Measurements from ENCODE around the gene PARK7. TPM values are rescaled to one million over a fixed set of nuclear protein-coding genes. Genes with fewer than 3 reads are reported as not detected.

The PARK7 gene
- total RNA-seq, 1 experiment from 2014 or later, result 370 TPM

GRCh38 chr1:7941437-7941793 is 20.1 kb upstream of the PARK7 start:
- RAD21 ChIA-PET (ENCODE audit: low non-redundant PET in 1 of 2, low total read pairs in 2 of 2, uncharacterized antibody in 2 of 2, unreplicated experiment in 2 of 2), result no interaction called here
- H3K27me3 ChIP-seq (ENCODE audit: insufficient read depth, low read length), result no peaks in the 10 kb centered on the region; the same call in 1 of the 2 replicates
- BruUV-seq (replicated peaks), result no TSS peak
- no peak overlapping the region for H3K4me3 ChIP-seq (replicated peaks in 1 of 2; ENCODE audit: low read depth in 1 of 2, low read length in 2 of 2)
- H4K20me1 ChIP-seq (ENCODE audit: insufficient read depth), result no peaks in the 10 kb centered on the region
- no peaks in the 10 kb centered on the region for H3K9me3 ChIP-seq (ENCODE audit: control insufficient read depth in 1 of 2, insufficient read depth in 1 of 2, low read depth in 1 of 2, low read length in 2 of 2)
- CTCF ChIA-PET, result no interaction called here
- H2AFZ ChIP-seq (ENCODE audit: low read depth, low read length, poor library complexity, severe bottlenecking), result no peak overlapping the region
- DNase-seq (ENCODE audit: low read depth, low spot score) (no peak), ATAC-seq (no peak)
- no peak overlapping the region for H3K9ac ChIP-seq (ENCODE audit: low read length)
- H3K27ac ChIP-seq (ENCODE audit: low read depth, low read length), result no peak overlapping the region
- H3K4me2 ChIP-seq (ENCODE audit: low read length), result peak overlapping the region; percentile 36; the same call in 1 of the 2 replicates
- TF ChIP-seq TCF7L2 (IDR thresholded peaks at IDR 0.05; ENCODE audit: borderline replicate concordance, extremely low read depth, insufficient read depth, insufficient read length) (no peak), JUND (IDR thresholded peaks at IDR 0.05) (no peak), FOSL1 (IDR thresholded peaks at IDR 0.05; ENCODE audit: low read depth) (no peak), ATF3 (IDR thresholded peaks at IDR 0.05) (no peak), REST (IDR thresholded peaks at IDR 0.05; ENCODE audit: low read depth) (no peak), CEBPB (IDR thresholded peaks at IDR 0.05; ENCODE audit: low read depth) (no peak)
- H3K79me2 ChIP-seq (ENCODE audit: insufficient read depth, low read length), result no peaks in the 10 kb centered on the region
- POLR2A ChIA-PET, result no interaction called here
- no peaks in the 10 kb centered on the region for H3K9me2 ChIP-seq (ENCODE audit: insufficient read depth)
- peaks cover 0 to 30% of the 10 kb centered on the region in 2 experiments; a peak in 2 of 4 replicates for H3K4me1 ChIP-seq (ENCODE audit: control insufficient read depth in 1 of 2, insufficient read depth in 2 of 2, low read length in 2 of 2)
- intact Hi-C loops (cut with micrococcal nuclease), result loop anchor here (10.0 kb wide), 1 partner anchor 277 kb away; no protein-coding TSS in a partner anchor
- H3K36me3 ChIP-seq (ENCODE audit: control insufficient read depth in 1 of 2, insufficient read depth in 2 of 2, low read length in 2 of 2), result no peaks in the 10 kb centered on the region
